KOPT-K1 (cell line): Measurements from ENCODE around the gene MARCKSL1.
"Not testable (repeated sequence)": the region's sequence is repeated elsewhere in the genome, so short reads cannot be mapped to it uniquely, and the experiment has no call there.

Source experiments
- H3K27ac ChIP-seq: fragments of 200-600 bp; sonication (generic); 2 replicates; pipeline ENCODE4 v1.5.1; 2016; ENCODE audit warnings: antibody characterized with exemption, mild to moderate bottlenecking, low read depth, low read length; ENCODE audit not compliant: poor library complexity, severe bottlenecking
- H3K36me3 ChIP-seq: fragments of 200-600 bp; sonication (generic); 2 replicates; pipeline ENCODE4 v1.5.1; 2017; ENCODE audit warnings: antibody characterized with exemption, mild to moderate bottlenecking, low read length, moderate library complexity; ENCODE audit not compliant: insufficient read depth
- H3K9me3 ChIP-seq: fragments of 200-600 bp; sonication (generic); 2 replicates; pipeline ENCODE4 v1.5.1; 2017; ENCODE audit warnings: antibody characterized with exemption, low read length, mild to moderate bottlenecking; ENCODE audit not compliant: insufficient read depth, poor library complexity, severe bottlenecking

Gene MARCKSL1

DNA sequence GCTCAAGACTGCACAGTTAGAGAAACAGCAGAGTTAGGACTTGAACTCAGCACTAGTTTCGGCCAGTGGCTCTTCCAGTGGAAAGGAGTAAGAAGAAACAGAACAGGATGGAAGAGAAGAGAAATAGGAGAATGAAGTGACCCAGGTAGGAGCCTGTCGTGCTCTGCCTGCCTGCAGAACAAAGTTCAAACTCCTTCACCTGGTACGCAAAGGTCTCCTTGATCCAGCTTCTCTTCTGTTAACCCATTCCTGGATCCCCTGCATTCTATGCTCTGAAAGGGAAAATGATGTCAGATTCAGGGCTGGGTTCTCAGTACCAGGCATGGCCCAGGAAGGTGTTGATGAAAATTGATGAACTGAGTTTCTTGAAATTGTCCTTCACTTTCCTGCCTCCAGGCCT lies 22.4 kb upstream of the MARCKSL1 start:
- Histone ChIP-seq H3K36me3 (peaks cover 12% of the 10 kb centered on the region; the same call in 1 of the 2 replicates), H3K9me3 (no peaks in the 10 kb centered on the region), H3K27ac (no peak overlapping the region)

DNA sequence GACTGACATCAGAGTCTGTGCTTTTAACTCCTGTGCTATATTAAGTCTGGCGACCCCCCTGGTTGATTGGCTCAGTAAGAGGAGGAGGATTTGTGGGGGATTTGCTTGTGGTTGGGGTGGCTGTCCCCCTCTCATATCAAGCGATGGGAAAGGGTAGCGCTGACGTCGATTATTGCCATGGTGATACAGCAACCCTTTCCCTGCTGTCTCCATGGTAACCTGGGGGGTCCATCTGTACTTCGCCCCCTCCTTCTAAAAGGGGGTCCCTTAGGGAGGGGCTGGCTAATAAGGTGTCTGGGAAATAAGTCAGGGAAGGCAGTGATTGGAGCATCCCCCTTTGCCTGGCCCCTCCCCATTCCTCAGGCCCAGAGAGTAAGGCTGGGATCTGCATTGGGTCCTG lies 21.6 kb upstream of the MARCKSL1 start:
- H3K27ac ChIP-seq = no peak overlapping the region
- peaks cover 4% of the 10 kb centered on the region; the same call in 1 of the 2 replicates for H3K36me3 ChIP-seq
- no peaks in the 10 kb centered on the region for H3K9me3 ChIP-seq

GRCh38 chr1:32356478-32356877 lies 20.4 kb upstream of the MARCKSL1 start:
- H3K27ac ChIP-seq = no peak overlapping the region
- H3K36me3 ChIP-seq = no peaks in the 10 kb centered on the region; the same call in 1 of the 2 replicates
- no peaks in the 10 kb centered on the region for H3K9me3 ChIP-seq

- not testable (repeated sequence) for H3K36me3 ChIP-seq, H3K27ac ChIP-seq, H3K9me3 ChIP-seq
These were observed 19.7 kb upstream of the MARCKSL1 start for GRCh38 chr1:32355778-32356177.

DNA sequence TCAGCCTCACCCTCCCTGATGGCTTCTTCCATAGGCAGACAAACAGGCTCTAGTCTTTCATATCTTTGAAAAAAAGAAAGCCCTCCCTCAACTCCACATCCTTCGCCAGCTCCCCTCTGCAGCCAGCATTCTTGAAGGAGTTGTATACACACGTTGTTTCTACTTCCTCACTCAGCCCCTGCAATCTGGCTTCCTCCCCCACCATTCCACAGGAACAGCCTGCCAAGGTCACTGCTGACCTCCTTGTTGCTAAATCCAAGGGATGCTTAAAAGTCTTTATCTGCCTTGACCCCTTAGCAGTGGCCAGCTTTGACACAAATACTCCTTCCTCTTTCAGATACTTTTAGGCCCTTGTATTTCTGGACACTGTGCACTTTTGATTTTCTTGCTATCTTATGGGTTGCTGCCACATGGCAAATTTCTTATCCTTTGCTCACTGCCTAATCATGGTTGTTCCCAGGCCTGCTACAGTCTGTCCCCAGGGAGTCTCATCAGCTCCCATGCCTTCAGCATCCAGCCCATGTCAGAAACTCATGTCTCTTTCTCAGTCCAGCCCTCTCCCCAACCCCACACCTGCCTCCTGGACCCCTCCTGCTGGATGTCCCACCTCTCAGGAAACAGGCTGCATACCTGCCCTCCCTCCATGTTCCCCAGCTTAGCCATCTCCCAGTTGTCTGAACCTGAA lies 18.0 kb upstream of the MARCKSL1 start:
- H3K27ac ChIP-seq = no peak overlapping the region
- no peaks in the 10 kb centered on the region for H3K36me3 ChIP-seq
- H3K9me3 ChIP-seq = no peaks in the 10 kb centered on the region

- no peaks in the 10 kb centered on the region for H3K36me3 ChIP-seq
- H3K9me3 ChIP-seq = no peaks in the 10 kb centered on the region
- H3K27ac ChIP-seq = no peak overlapping the region
These were observed 17.4 kb upstream of the MARCKSL1 start for GRCh38 chr1:32353431-32353830.

DNA sequence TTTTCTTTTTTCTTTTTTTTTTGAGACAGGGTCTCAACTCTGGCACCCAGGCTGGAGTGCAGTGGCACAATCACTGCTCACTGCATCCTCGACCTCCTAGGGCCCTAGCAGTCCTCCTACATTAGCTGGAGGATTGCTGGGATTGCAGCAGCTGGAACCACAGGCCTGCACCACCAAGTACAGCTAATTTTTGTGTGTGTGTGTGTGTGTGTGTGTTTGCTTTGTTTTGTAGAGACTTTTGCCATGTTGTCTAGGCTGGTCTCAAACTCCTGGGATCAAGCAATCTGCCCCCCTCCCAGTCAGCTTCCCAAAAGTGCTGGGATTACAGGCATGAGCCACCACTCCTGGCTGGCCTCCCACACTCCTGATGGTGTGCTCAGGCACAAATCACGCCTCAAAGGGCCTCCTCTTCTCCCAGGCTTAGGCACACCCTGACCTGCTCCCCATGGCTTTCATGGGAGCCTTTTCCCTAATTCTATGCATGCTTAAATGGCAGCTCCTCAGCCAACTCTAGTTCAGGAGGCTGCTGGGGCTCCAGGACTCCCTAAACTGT lies 16.9 kb upstream of the MARCKSL1 start:
- Histone ChIP-seq H3K36me3 (no peaks in the 10 kb centered on the region), H3K27ac (no peak overlapping the region), H3K9me3 (no peaks in the 10 kb centered on the region)

GRCh38 chr1:32352239-32352745 lies 16.3 kb upstream of the MARCKSL1 start:
- Histone ChIP-seq H3K9me3 (no peaks in the 10 kb centered on the region), H3K36me3 (no peaks in the 10 kb centered on the region), H3K27ac (peak overlapping the region; percentile 76)

- no peaks in the 10 kb centered on the region for H3K36me3 ChIP-seq
- peak overlapping the region; percentile 76 for H3K27ac ChIP-seq
- H3K9me3 ChIP-seq = no peaks in the 10 kb centered on the region
These were observed 15.6 kb upstream of the MARCKSL1 start for GRCh38 chr1:32351399-32352238.

DNA sequence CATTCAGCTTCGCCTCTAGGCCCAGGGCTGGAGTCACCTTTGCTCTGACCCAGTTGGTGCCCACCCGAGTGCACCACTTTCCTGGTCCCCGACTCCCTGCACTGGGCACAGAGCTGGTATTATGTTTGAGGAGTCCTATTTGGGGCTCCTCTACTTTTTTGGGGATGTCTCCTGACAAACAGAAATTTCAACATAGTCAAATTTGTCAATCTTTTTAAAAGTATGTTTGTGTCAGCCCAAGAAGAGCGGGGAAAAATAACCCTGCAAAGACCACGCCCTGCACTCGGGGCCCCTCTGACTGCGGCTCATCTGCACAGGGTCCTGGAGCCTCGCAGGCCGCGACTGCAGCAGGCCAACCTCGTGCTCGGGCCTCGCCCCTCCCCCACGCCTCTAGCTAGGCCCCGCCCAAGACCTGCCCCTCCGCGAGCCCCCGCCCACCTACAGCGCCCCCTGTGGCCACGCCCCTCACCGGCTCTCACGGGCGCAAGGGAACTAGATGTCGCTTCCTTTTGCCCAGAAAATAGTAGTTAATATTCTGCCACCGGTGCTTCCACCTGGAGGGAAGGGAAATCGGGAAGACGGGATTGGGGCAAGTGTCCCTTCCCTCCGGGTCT lies 14.9 kb upstream of the MARCKSL1 start:
- Histone ChIP-seq H3K9me3 (no peaks in the 10 kb centered on the region), H3K27ac (peak overlapping the region; percentile 76), H3K36me3 (no peaks in the 10 kb centered on the region)

DNA sequence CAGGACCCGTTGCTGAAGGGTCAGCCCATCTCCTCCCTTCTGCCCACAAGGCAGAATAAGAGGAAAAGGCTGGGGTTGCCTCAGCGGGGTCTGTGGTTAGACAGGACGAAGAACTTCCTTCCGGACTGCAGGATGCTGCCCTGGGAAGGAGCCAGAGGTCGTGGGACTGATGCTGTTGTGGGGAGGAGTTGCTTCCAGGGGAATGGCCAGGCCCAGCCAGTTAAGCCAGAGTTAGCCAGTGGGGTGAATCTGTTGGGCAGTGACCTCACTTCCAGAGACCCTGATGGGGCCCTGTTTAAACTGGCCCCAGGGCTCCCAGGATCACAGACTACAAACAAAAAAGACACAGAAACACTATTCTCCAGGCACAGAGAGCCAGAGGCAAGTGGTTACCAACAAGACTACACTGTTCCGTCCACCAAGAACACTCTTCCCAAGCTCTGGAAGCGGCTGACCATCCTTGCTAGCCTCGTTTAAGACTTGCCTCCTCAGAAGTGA lies 13.2 kb upstream of the MARCKSL1 start:
- Histone ChIP-seq H3K36me3 (no peaks in the 10 kb centered on the region), H3K27ac (no peak overlapping the region), H3K9me3 (no peaks in the 10 kb centered on the region)

GRCh38 chr1:32346532-32347157 lies 10.6 kb upstream of the MARCKSL1 start:
- Histone ChIP-seq H3K9me3 (no peaks in the 10 kb centered on the region), H3K36me3 (no peaks in the 10 kb centered on the region), H3K27ac (no peak overlapping the region)

- H3K27ac ChIP-seq = no peak overlapping the region
- no peaks in the 10 kb centered on the region for H3K9me3 ChIP-seq
- H3K36me3 ChIP-seq = no peaks in the 10 kb centered on the region
These were observed 9.3 kb upstream of the MARCKSL1 start for GRCh38 chr1:32345289-32345827.

- Histone ChIP-seq H3K9me3 (no peaks in the 10 kb centered on the region), H3K36me3 (no peaks in the 10 kb centered on the region), H3K27ac (no peak overlapping the region)
These were observed 6.7 kb upstream of the MARCKSL1 start for GRCh38 chr1:32342704-32343103.
